Uterus (tissue), 4 donors: ENCODE measurements around the gene RPUSD4. TPM values are rescaled to one million over a fixed set of nuclear protein-coding genes. Genes with fewer than 3 reads are reported as not detected.

ENCODE experiments used
- DNase-seq, 2 donors: peaks; one replicate each; pipeline ENCODE4 v3.0.0-alpha.2; 2019 to 2020
- H3K27ac ChIP-seq, 2 donors: fragments of 200-600 bp; sonication (generic); 1 replicate in 1 of 2; 2 replicates in 1 of 2; pipeline ENCODE4 v1.5.1; 2016 to 2018
- H3K27me3 ChIP-seq, 2 donors: fragments of 200-600 bp; sonication (generic); one replicate each; pipeline ENCODE4 v1.5.1; 2018 to 2019; ENCODE audit warnings: control low read depth in 1 of 2
- H3K36me3 ChIP-seq, 2 donors: fragments of 200-600 bp; sonication (generic); one replicate each; pipeline ENCODE4 v1.5.1; 2019; ENCODE audit warnings: control low read depth in 1 of 2
- H3K4me1 ChIP-seq, 2 donors: fragments of 200-600 bp; sonication (generic); one replicate each; pipeline ENCODE4 v1.5.1; 2018 to 2019; ENCODE audit warnings: control low read depth in 1 of 2
- H3K4me3 ChIP-seq, 2 donors: fragments of 200-600 bp; sonication (generic); 1 replicate in 1 of 2; 2 replicates in 1 of 2; pipeline ENCODE4 v1.5.1; 2018 to 2019; ENCODE audit warnings: mild to moderate bottlenecking in 1 of 2
- H3K9me3 ChIP-seq, 2 donors: fragments of 200-600 bp; sonication (generic); one replicate each; pipeline ENCODE4 v1.5.1; 2019; ENCODE audit warnings: control low read depth in 1 of 2
- POLR2A ChIP-seq, 2 donors: fragments of 450-650 bp; IDR thresholded peaks; one replicate each; pipeline ENCODE4 v1.6.1; 2016; ENCODE audit warnings: antibody characterized with exemption in 2 of 2, mild to moderate bottlenecking in 1 of 2, moderate library complexity in 1 of 2
- intact Hi-C: fragments of 100-400 bp; cut with DNase I; formaldehyde crosslinking; loops from one replicate; pipeline ENCODE4 v1.15.1; 2023; ENCODE audit warnings: low total_unique reads
- total RNA-seq, 4 donors: library from RNA; depleted of rRNA in 3 of 4; stranded (reverse); fragments of >200 nt in 3 of 4; gene quantifications; one replicate each; pipeline versions ENCODE4 v1.1.0 to v1.2.4, GENCODE V29; 2014 to 2023
- TF ChIP-seq, protein P1 (sequence below), 4 experiments: fragments of 200-600 bp in 2 of 4; fragments of 450-650 bp in 2 of 4; sonication (generic) in 2 of 4; IDR thresholded peaks; one replicate each; pipeline ENCODE4 v1.5.1; 2016 to 2019; ENCODE audit warnings: antibody characterized with exemption in 4 of 4, mild to moderate bottlenecking in 2 of 4, moderate library complexity in 1 of 4
- donor health status: DM: yes; HTN: yes; CAD: no.

Gene RPUSD4
- total RNA-seq, 4 donors from 2014 or later = 7.6 to 37.4 (median 16.4) TPM

DNA sequence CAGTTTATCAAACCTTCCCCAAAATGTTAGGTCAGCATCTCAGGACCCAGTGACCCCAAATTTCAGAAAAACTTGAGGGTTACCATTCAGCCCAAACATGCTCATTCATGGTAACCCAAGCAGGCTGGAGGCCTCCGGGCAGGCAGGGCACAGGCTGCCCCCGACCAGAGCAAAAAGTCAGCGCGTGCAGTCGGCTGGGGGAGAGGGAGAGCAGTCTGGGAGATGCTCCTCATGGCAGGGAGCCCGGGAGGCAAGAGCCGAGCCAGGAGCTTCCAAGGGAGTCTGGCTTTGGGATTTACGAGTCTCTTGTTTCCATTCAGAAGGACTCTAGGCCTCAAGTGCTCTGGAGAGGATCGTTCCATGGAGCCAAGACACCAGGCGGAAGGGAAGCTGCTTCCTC, 45.7 kb downstream of the RPUSD4 start:
- H3K4me3 ChIP-seq = no peak overlapping the region
- DNase-seq = peak; percentile 92 to 93
- peaks cover 15 to 20% of the 10 kb centered on the region in 2 donors for H3K4me1 ChIP-seq
- no peaks in the 10 kb centered on the region for H3K9me3 ChIP-seq
- no peaks in the 10 kb centered on the region for H3K27me3 ChIP-seq
- TF ChIP-seq, protein P1, sequence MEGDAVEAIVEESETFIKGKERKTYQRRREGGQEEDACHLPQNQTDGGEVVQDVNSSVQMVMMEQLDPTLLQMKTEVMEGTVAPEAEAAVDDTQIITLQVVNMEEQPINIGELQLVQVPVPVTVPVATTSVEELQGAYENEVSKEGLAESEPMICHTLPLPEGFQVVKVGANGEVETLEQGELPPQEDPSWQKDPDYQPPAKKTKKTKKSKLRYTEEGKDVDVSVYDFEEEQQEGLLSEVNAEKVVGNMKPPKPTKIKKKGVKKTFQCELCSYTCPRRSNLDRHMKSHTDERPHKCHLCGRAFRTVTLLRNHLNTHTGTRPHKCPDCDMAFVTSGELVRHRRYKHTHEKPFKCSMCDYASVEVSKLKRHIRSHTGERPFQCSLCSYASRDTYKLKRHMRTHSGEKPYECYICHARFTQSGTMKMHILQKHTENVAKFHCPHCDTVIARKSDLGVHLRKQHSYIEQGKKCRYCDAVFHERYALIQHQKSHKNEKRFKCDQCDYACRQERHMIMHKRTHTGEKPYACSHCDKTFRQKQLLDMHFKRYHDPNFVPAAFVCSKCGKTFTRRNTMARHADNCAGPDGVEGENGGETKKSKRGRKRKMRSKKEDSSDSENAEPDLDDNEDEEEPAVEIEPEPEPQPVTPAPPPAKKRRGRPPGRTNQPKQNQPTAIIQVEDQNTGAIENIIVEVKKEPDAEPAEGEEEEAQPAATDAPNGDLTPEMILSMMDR (IDR thresholded peaks at IDR 0.05) = no peak
- TF ChIP-seq POLR2A (IDR thresholded peaks at IDR 0.05) = no peak
- intact Hi-C loops = no loop called here
- H3K27ac ChIP-seq = peak overlapping the region; percentile 88 to 91
- no peaks in the 10 kb centered on the region for H3K36me3 ChIP-seq

DNA sequence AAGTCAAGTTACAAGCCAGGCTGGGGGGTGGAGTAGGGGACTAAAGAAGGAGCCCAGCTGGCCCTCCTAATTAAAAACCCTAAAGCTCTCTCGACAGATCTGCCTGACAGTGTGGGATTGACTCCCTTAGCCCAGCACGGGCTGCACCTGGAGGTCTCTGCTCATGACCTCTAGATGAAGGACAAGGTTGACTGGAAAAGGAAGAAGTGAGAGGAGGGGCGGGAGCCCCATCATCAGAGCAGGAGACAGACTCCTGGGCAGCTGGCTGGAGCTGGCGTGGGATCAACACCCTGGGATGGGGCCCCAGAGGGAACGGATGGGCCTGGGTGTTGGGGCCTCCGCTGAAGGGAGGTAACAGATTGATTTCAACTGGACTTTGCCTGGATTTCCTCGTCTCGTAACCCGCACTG, 46.1 kb downstream of the RPUSD4 start:
- Histone ChIP-seq H3K9me3 (no peaks in the 10 kb centered on the region), H3K27me3 (no peaks in the 10 kb centered on the region), H3K4me3 (no peak overlapping the region), H3K36me3 (no peaks in the 10 kb centered on the region), H3K4me1 (peaks cover 15 to 20% of the 10 kb centered on the region in 2 donors), H3K27ac (peak overlapping the region; percentile 88 to 91)
- TF ChIP-seq, protein P1 (IDR thresholded peaks at IDR 0.05) = no peak
- no peak for TF ChIP-seq POLR2A (IDR thresholded peaks at IDR 0.05)
- peak; percentile 41 to 70 for DNase-seq
- intact Hi-C loops = no loop called here

DNA sequence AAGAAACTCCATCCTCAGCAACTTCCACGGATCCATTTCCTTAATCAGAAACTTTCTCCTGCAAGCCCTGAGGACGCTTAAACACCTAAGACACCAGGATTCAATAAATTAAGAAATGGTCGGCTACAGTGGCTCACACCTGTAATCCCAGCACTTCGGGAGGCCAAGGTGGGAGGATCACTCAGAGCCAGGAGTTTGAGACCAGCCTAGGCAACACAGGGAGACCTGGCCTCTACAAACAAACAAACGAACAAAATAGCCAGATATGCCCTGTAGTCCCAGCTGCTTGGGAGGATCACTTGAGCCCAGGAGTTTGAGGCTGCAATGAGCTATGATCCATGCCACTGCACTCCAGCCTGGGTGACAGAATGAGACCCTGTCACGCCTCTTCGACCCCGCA, 46.7 kb downstream of the RPUSD4 start:
- peaks cover 15 to 20% of the 10 kb centered on the region in 2 donors for H3K4me1 ChIP-seq
- no peaks in the 10 kb centered on the region for H3K36me3 ChIP-seq
- no peaks in the 10 kb centered on the region for H3K27me3 ChIP-seq
- DNase-seq = no peak
- no peak for TF ChIP-seq POLR2A (IDR thresholded peaks at IDR 0.05)
- TF ChIP-seq, protein P1 (IDR thresholded peaks at IDR 0.05) = no peak
- peak overlapping the region; percentile 88 to 91 for H3K27ac ChIP-seq
- intact Hi-C loops = no loop called here
- H3K9me3 ChIP-seq = no peaks in the 10 kb centered on the region
- no peak overlapping the region for H3K4me3 ChIP-seq

DNA sequence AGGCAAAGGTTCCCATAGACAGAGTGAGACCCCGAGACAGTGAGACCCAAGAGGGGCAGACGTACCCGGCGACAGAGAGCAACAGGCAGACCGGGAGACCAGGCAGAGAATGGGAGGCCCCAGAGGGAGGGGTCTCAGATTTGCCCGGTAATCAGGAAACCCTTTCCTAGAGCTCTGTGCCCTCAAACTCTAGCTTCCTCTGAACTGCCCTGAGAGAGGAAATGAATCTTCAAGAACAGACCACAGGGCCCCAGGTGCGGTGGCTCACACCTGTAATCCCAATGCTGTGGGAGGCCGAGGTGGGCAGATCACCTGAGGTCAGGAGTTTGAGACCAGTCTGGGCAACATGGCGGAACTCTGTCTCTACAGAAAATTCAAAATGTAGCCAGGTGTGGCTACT, 47.7 kb downstream of the RPUSD4 start:
- Histone ChIP-seq H3K4me1 (peaks cover 15 to 20% of the 10 kb centered on the region in 2 donors), H3K27me3 (no peaks in the 10 kb centered on the region), H3K27ac (peak overlapping the region; percentile 88 to 91), H3K4me3 (no peak overlapping the region), H3K9me3 (no peaks in the 10 kb centered on the region), H3K36me3 (no peaks in the 10 kb centered on the region)
- intact Hi-C loops = no loop called here
- DNase-seq = no peak
- TF ChIP-seq POLR2A (IDR thresholded peaks at IDR 0.05) = no peak
- TF ChIP-seq, protein P1 (IDR thresholded peaks at IDR 0.05) = no peak

DNA sequence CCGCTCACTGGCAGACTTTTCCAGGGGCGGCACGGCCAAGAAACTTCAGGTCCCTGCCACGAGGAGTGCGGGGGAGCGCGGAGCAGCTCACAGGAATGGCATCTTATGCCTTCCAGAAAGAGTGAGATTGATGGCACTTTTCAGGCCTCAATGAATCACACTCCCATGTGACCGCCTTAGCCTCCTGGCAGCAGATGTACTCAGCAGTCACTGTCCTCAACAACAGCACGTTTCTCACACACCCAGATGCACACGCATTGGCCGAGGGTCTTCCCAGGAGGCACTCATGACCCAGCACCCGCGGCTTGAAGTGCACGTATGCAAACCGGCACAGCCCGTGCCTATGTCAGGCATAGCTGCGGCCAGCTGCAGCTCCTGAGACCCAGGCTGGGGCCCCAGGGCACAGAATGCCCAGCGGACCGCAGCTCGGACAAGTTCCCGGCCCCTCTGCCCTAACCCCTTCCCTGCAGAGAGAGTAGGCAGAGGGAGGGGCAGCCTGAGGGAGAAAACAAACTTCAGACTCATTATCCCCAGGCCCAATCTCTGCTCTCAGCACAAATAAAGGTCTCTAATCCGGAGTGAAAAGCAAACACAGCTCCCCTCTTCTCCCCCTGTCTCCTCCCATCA, 48.3 kb downstream of the RPUSD4 start:
- peak overlapping the region; percentile 88 to 91 for H3K27ac ChIP-seq
- H3K4me3 ChIP-seq = no peak overlapping the region
- no peaks in the 10 kb centered on the region for H3K9me3 ChIP-seq
- H3K27me3 ChIP-seq = no peaks in the 10 kb centered on the region
- no peaks in the 10 kb centered on the region for H3K36me3 ChIP-seq
- no peak for TF ChIP-seq POLR2A (IDR thresholded peaks at IDR 0.05)
- TF ChIP-seq, protein P1 (IDR thresholded peaks at IDR 0.05) = no peak
- peaks cover 15 to 20% of the 10 kb centered on the region in 2 donors for H3K4me1 ChIP-seq
- intact Hi-C loops = no loop called here
- DNase-seq = peak; percentile 86 to 93
